ENCODE measurements around the gene SERPINE1.

GRCh38 chr7:101125989-101126650 is 784 bp upstream of the SERPINE1 start:
- TF ChIP-seq CTCF (IDR thresholded peaks at IDR 0.05; ENCODE audit: borderline replicate concordance, extremely low read depth, low read length, poor library complexity, severe bottlenecking), result no peak
- TF ChIP-seq EZH2 (IDR thresholded peaks at IDR 0.05; ENCODE audit: borderline replicate concordance, low read depth, low read length, severe bottlenecking), result no peak
